Measurements from ENCODE around the gene PAGE2B. TPM values are rescaled to one million over a fixed set of nuclear protein-coding genes. Genes with fewer than 3 reads are reported as not detected.

The PAGE2B gene
- total RNA-seq, 2 donors from 2014 or later, result not detected

- Histone ChIP-seq H3K9me3 (ENCODE audit: control insufficient read depth, low read length) (no peaks in the 10 kb centered on the region), H3K4me1 (ENCODE audit: control insufficient read depth, insufficient read depth, low read length) (no peaks in the 10 kb centered on the region), H3K4me3 (ENCODE audit: low read length) (no peak overlapping the region), H3K36me3 (ENCODE audit: control insufficient read depth, insufficient read depth, low read length) (no peaks in the 10 kb centered on the region), H3K27me3 (ENCODE audit: control insufficient read depth, insufficient read depth, low read length, poor library complexity, severe bottlenecking) (no peaks in the 10 kb centered on the region), H3K9ac (ENCODE audit: extremely low read depth, low read length, poor library complexity, severe bottlenecking) (no peak overlapping the region), H3K27ac (ENCODE audit: low read depth, low read length) (no peak overlapping the region)
- WGBS, 2 experiments (ENCODE audit: insufficient coverage in 1 of 2, insufficient read length in 1 of 2), result 76% methylated on average over 2 of the region's 3 CpGs; no CpG with 5 or more reads in 1 of the 2 experiments
- Mint-ChIP-seq H3K27ac (no peak overlapping the region), H3K27me3 (ENCODE audit: insufficient read depth) (no peaks in the 10 kb centered on the region), H3K36me3 (ENCODE audit: low read depth) (no peaks in the 10 kb centered on the region), H3K4me3 (no peak overlapping the region), H3K4me1 (peaks cover 5% of the 10 kb centered on the region), H3K9me3 (peaks cover 31% of the 10 kb centered on the region)
- no peak for TF ChIP-seq CTCF (conservative IDR thresholded peaks at IDR 0.05)
- DNase-seq, result no peak
These were observed 27.9 kb downstream of the PAGE2B start for GRCh38 chrX:55102754-55103153.

- no peaks in the 10 kb centered on the region for H3K4me1 ChIP-seq (ENCODE audit: control insufficient read depth, insufficient read depth, low read length)
- H3K36me3 ChIP-seq (ENCODE audit: control insufficient read depth, insufficient read depth, low read length), result no peaks in the 10 kb centered on the region
- H3K9me3 ChIP-seq (ENCODE audit: control insufficient read depth, low read length), result no peaks in the 10 kb centered on the region
- DNase-seq, result no peak
- H3K4me1 Mint-ChIP-seq, result peaks cover 6% of the 10 kb centered on the region
- no peak overlapping the region for H3K27ac ChIP-seq (ENCODE audit: low read depth, low read length)
- no peak overlapping the region for H3K9ac ChIP-seq (ENCODE audit: extremely low read depth, low read length, poor library complexity, severe bottlenecking)
- no peaks in the 10 kb centered on the region for H3K27me3 Mint-ChIP-seq (ENCODE audit: insufficient read depth)
- peaks cover 42% of the 10 kb centered on the region for H3K9me3 Mint-ChIP-seq
- H3K4me3 Mint-ChIP-seq, result no peak overlapping the region
- no peak for TF ChIP-seq CTCF (conservative IDR thresholded peaks at IDR 0.05)
- H3K4me3 ChIP-seq (ENCODE audit: low read length), result no peak overlapping the region
- no peaks in the 10 kb centered on the region for H3K36me3 Mint-ChIP-seq (ENCODE audit: low read depth)
- no peaks in the 10 kb centered on the region for H3K27me3 ChIP-seq (ENCODE audit: control insufficient read depth, insufficient read depth, low read length, poor library complexity, severe bottlenecking)
- H3K27ac Mint-ChIP-seq, result no peak overlapping the region
These were observed 32.4 kb downstream of the PAGE2B start for GRCh38 chrX:55107262-55107661.

- no peaks in the 10 kb centered on the region for H3K9me3 ChIP-seq (ENCODE audit: control insufficient read depth, low read length)
- no peaks in the 10 kb centered on the region for H3K36me3 Mint-ChIP-seq (ENCODE audit: low read depth)
- 40 to 75% methylated on average over 1 to 2 of the region's 2 CpGs for WGBS, 2 experiments (ENCODE audit: insufficient coverage in 1 of 2, insufficient read length in 1 of 2)
- no peaks in the 10 kb centered on the region for H3K27me3 Mint-ChIP-seq (ENCODE audit: insufficient read depth)
- no peaks in the 10 kb centered on the region for H3K4me1 ChIP-seq (ENCODE audit: control insufficient read depth, insufficient read depth, low read length)
- H3K4me3 ChIP-seq (ENCODE audit: low read length), result no peak overlapping the region
- no peaks in the 10 kb centered on the region for H3K36me3 ChIP-seq (ENCODE audit: control insufficient read depth, insufficient read depth, low read length)
- no peak overlapping the region for H3K27ac ChIP-seq (ENCODE audit: low read depth, low read length)
- no peaks in the 10 kb centered on the region for H3K27me3 ChIP-seq (ENCODE audit: control insufficient read depth, insufficient read depth, low read length, poor library complexity, severe bottlenecking)
- no peak for DNase-seq
- peaks cover 45% of the 10 kb centered on the region for H3K9me3 Mint-ChIP-seq
- H3K27ac Mint-ChIP-seq, result no peak overlapping the region
- no peak overlapping the region for H3K9ac ChIP-seq (ENCODE audit: extremely low read depth, low read length, poor library complexity, severe bottlenecking)
- peaks cover 12% of the 10 kb centered on the region for H3K4me1 Mint-ChIP-seq
- H3K4me3 Mint-ChIP-seq, result no peak overlapping the region
- no peak for TF ChIP-seq CTCF (conservative IDR thresholded peaks at IDR 0.05)
These were observed 33.1 kb downstream of the PAGE2B start for GRCh38 chrX:55107911-55108310.
